ENCODE data around the gene AP1G2. TPM values are rescaled to one million over a fixed set of nuclear protein-coding genes. Genes with fewer than 3 reads are reported as not detected.
"Not testable (repeated sequence)": the region's sequence is repeated elsewhere in the genome, so short reads cannot be mapped to it uniquely, and the experiment has no call there.

The AP1G2 gene
- total RNA-seq, 1 donor from 2014 or later: 19.3 TPM

DNA sequence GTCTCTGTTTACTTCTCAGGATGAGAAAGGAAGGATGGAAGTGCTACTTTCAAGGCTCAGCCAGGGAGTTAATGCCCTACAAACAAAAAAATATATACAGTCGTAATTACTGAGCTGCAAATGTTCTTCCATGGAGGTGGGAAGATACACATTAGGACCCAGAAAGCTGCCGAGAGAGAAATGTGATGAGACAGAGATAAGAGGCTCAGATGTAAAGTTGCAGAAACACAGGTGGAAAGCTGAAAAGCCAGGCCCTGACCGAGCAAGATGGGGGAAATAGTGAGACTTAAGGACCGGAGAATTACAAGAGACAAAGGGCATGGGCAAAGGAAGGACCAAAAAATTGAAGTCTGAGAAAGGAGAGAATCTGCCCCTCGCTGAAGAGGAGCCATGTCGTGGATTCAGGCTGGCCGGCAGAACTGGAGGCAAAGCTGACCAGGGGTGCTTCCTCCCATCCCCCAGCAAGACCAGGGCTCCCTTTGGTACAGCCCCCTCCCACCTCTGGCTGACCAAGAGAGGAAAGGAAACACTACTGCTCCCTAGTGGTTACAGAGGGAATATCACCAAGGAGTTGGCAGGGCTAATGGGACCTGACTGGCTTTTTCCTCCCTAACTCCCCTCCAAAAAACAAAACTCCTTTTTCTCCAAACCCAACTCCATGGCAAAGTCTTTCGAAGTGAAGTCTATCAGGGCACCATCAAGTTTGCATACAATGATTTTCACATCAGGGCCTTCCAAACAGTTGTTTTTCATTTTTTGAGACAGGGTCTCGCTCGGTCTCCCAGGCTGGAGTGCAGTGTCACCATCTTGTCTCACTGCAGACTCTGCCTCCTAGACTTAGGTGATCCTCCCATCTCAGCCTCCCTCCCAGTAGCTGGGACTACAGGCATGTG lies 28.1 kb downstream of the AP1G2 start:
- no peak for DNase-seq (ENCODE audit: low spot score)

GRCh38 chr14:23538785-23539184 lies 28.8 kb downstream of the AP1G2 start:
- DNase-seq (ENCODE audit: low spot score) (no peak), ATAC-seq (no peak)

More for the DNA sequence above, 28.1 kb downstream of the AP1G2 start:
- peak; percentile 90 for ATAC-seq

DNA sequence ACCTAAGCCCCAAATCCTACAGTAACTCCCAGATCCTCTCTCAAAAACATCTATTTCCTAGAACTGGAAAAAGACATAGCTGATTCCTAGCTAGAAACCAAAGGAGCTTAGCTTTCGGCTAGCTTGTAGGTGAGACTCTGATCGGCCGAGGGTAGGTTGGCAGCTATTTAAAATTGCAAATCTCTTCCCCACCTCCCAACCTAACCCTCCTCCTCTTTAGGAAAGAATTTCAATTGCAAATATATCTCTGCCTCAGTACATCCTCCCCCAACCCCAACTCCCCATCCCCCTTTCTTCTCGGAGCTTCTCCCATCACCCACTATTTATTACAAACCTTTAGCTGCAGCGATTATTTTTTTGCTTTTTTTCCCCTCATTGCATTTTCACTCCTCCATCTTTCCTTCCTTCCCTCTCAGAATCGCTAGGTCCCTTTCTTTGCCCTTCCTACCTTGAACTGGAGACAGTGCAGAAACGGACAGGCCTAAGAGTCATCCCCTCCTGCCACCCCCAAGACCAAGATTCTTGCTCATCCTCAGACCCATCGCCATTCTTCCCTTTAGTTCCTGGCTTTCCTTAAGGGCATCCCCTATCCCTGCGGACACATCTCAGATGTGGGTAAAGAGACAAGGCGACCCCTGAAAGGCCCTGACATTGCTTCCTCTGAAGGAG lies 29.4 kb downstream of the AP1G2 start:
- no peak for ATAC-seq
- no peak for DNase-seq (ENCODE audit: low spot score)

DNA sequence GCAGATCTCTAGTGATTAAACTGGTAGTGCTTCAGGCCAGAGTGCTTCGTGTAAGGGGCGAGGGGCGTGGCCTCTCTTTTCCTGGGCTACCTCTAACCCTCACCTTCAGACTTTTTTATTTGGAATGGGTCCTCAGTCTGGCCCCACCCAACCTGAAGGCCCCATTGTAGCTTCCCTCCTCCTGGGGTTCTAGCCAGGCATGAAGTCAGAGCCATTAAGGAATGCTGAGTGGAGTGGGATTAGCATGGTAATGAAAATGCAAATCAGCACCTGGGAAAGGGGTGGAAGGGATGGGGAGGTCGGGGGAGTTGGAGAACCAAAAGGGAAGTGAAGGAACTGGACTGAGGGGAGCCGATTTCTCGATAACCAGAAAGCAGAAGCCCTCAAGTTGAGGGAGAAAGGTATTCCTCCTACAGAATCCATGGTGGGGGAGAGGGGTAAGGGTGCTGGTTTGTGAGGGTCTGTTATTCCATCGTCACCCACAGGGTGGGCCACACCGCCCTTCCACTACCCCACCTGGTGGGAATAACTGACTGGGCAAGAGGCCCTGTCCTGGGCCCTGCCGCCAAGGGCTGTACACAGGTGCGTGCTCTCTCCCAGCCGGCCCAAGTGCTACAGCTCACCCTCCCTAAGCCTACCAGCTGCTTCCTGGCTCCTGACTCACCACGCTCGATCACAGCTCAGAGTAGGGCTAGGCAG lies 30.1 kb downstream of the AP1G2 start:
- ATAC-seq: no peak
- no peak for DNase-seq (ENCODE audit: low spot score)

DNA sequence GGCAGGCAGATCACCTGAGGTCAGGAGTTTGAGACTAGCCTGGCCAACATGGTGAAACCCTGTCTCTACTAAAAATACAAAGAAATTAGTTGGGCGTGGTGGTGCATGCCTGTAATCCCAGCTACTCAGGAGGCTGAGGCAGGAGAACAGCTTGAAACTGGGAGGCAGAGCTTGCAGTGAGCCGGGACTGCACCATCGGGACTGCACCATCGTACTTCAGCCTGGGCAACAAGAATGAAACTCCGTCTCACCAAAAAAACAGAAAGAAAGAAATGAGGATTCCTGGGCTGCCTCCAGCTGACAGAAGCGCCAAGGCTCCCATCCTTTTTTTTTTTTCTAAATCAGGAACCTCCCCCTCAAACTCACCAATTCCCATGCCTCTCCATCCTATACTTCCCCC lies 30.7 kb downstream of the AP1G2 start:
- not testable (repeated sequence) for ATAC-seq; DNase-seq (ENCODE audit: low spot score)

DNA sequence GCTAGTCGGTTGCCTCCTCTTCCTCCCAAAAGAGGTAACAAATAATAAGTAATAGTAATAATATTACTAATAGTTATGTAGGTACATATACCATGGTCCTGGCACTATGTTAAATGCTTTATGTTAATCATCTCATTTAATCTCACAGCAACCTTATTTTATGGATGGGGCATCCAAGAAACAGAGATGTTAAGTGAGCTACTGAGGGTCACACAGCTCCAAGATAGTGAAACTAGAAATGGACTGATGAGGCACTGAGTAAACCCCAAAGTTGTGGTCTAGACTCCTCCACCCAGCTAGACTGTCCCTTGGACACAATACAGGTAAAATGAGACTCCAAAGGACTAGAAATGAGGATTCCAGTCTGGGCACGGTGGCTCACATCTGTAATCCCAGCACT lies 31.1 kb downstream of the AP1G2 start:
- DNase-seq (ENCODE audit: low spot score): no peak
- no peak for ATAC-seq

GRCh38 chr14:23535943-23536342 lies 31.6 kb downstream of the AP1G2 start:
- DNase-seq (ENCODE audit: low spot score) (no peak), ATAC-seq (no peak)

DNA sequence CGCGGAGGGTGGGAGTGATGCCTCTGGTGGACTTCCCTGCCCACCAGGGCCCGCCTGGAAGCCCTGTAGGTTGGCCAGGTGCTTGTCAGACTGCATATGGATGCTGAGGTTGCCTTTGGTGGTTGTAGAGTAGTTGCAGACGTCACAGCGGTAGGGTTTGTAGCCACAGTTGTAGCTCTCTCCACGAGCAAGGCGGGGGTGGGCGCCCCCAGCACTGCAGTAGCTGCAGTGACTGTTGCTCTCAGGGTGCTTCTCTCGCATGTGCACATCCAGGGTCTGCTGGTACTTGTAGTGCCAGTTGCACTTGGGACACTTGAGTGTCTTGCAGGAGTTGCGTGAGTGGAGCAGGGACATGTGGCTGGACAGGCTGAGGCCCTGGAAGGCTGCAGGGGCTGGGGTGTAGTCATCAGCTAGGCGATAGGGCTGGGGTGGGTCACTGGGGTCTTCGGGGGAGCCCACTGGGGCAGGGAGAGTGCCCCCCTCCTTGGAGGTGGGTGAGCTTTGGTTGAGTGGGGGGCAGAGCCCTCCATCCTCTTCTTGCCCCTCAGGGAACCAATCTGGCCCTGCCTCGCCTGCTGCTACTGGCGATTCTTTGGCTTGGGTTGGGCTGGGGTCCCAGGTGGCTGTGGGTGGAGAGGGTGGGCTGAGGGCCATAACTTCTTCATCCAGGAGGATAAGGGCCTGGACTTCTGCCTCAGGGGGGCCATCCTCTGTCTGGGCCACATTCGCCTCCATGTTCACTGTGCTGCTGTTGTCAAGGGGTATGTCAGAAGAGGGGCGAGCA lies 33.7 kb downstream of the AP1G2 start:
- DNase-seq (ENCODE audit: low spot score): no peak
- no peak for ATAC-seq

DNA sequence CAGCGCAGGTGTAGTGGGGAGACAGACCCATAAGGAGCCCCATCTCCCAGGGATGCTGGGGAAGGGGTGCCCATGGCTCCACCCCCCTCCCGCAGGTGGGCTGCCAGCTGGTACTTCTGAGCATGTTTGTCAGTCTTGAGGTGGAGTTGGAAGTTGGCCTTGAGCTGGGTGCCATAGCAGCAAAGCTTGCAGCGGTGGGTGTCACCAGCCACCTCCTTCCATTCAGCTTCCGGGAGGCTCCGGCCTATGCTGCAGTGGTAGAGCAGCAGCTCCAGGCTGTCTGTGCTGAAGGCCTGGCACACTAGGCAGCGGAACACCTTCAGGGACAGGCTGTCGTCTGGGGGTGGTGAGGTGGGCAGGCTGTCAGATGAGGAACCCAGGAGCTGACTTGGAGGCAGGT lies 34.9 kb downstream of the AP1G2 start:
- ATAC-seq (no peak), DNase-seq (ENCODE audit: low spot score) (no peak)

DNA sequence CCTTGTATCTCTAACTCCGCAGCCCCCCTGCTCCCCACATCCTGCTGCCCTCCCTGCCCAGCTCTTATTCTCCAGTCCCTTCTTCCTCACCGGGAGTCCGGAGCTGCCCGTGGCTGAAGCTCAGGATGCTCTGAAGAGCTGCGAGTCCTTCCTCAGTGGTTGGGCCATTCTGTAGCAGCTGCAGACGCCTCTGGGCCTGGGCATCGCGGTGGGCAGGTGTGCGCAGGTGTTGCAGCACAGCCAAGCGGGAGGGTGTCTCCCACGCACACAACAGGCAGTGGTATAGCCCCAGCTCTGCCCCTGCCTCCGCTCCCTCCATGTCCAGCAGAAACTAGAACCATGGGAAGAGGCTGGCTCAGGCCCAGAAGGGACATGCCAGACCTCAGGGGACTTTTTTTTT lies 36.2 kb downstream of the AP1G2 start:
- no peak for DNase-seq (ENCODE audit: low spot score)
- no peak for ATAC-seq

DNA sequence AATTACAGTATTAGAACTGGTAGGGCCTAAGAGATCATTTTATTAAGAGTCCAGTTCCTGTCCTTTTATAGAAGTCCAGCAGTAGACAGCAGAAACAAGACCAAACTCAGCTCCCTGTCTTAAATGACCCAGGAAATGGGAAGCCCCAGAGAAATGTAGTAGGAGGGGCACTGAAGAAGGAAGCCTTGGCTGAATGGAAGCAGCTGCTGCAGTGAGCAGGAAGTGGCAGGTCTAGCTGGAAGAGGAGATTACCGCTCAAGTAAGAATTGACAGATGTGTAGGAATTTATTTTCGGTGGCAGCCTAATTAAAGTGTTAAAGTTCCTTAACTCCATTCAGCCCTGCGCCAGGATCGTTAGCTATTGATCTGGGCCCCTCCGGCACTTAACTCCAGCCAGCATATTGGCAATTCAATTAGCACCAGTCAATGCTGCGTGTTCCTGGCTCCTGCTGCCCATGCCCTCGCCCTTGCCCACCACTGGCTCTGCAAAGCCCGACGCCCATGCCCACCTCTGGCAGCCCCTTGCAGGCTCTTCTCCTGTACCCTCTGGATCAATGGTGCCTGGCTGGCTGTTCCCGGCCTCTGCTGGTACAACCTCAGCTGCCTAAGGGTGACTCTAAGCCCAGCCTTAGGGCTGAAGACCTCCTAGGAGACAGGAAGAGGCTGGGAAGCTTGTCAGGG lies 37.1 kb downstream of the AP1G2 start:
- no peak for DNase-seq (ENCODE audit: low spot score)
- peak; percentile 23 for ATAC-seq

DNA sequence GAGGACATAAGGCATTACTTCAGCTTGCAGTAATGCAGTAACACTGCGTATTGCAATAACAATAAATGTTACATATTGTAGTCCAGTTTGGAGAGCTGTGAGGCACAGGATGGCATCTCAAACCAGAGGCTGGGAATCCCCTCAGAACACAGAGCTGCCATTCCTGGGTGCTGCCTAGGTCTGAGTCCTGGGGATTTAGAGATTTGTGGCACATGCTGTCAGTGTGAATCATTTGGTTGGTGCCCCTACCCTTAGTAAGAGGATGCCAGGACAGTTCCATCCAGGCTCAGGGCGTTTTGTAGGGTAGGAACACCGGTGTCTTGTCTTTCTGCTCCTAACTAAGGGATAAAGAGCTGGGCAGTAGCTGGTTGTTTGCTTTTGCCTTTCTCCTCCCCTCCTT lies 38.6 kb downstream of the AP1G2 start:
- ATAC-seq: no peak
- DNase-seq (ENCODE audit: low spot score): no peak

GRCh38 chr14:23528555-23528954 lies 39.0 kb downstream of the AP1G2 start:
- DNase-seq (ENCODE audit: low spot score) (no peak), ATAC-seq (no peak)

DNA sequence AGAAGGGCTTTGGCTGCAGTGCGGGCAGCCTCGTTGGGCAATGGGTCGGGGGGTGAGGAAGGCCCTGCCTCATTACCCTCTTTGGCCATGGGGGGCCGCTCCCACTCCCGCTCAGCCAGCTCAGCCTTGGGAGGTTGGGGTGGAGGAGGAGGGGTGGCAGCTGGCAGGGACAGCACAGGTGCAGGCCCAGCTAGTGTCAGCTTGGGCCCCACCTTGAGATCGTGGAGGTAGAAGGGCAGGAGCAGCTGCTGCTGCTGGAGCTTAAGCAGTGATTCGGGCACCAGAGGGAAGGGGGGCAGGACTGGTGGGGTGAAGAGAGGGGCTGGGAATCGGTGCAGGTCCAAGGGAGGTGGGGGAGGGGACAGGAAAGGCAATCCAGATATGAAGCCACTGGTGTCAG lies 42.0 kb downstream of the AP1G2 start:
- DNase-seq (ENCODE audit: low spot score): no peak

DNA sequence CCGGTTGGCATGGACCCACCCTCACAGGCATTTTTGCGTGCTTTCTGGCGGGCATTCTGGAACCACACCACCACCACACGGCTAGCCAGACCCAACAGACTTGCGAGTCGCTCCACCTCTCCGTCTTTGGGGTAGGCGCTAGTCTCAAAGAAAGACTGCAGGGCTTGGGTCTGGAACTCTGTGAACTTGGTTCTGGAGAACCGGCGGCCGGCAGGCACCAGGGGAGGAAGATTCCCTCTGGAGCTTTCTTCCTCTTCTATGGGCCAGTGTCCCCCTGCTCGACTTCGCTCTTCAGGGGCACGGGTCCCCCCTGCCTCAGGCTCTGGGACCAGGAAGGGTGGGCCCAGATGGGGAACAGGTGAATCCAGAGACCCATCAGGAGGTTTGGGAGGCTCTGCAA lies 42.6 kb downstream of the AP1G2 start:
- DNase-seq (ENCODE audit: low spot score) (no peak), ATAC-seq (no peak)

More for the DNA sequence above, 42.0 kb downstream of the AP1G2 start:
- no peak for ATAC-seq

- DNase-seq (ENCODE audit: low spot score): no peak
- no peak for ATAC-seq
These were observed 44.2 kb downstream of the AP1G2 start for GRCh38 chr14:23523229-23524016.

DNA sequence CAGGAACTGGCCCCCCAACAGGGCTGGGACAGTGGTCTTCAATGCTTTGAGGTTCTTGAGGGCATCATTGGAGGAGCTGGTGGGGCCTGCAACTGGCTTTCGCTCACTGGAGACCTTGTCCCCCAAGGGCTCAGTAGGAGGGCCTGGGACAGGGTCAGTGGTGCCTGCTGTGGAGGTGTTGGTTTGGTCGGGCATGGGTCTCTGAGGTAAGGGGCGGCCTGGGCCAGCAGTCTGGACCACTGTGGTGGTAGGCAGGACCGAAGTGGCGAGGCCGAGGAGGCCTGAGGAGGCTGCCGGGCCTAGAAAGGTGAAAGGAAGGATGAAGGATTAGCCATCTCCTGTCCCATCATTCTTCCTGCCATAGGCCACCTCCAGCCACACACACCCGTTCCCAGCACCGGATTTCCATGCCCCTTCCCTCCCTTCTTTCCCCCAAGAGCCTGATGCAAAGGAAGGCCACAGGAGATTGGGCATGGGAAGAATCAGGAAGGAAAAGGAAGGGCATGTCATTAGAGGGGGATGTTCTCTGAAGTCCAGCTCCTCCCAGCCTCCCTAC lies 44.9 kb downstream of the AP1G2 start:
- ATAC-seq (no peak), DNase-seq (ENCODE audit: low spot score) (no peak)

DNA sequence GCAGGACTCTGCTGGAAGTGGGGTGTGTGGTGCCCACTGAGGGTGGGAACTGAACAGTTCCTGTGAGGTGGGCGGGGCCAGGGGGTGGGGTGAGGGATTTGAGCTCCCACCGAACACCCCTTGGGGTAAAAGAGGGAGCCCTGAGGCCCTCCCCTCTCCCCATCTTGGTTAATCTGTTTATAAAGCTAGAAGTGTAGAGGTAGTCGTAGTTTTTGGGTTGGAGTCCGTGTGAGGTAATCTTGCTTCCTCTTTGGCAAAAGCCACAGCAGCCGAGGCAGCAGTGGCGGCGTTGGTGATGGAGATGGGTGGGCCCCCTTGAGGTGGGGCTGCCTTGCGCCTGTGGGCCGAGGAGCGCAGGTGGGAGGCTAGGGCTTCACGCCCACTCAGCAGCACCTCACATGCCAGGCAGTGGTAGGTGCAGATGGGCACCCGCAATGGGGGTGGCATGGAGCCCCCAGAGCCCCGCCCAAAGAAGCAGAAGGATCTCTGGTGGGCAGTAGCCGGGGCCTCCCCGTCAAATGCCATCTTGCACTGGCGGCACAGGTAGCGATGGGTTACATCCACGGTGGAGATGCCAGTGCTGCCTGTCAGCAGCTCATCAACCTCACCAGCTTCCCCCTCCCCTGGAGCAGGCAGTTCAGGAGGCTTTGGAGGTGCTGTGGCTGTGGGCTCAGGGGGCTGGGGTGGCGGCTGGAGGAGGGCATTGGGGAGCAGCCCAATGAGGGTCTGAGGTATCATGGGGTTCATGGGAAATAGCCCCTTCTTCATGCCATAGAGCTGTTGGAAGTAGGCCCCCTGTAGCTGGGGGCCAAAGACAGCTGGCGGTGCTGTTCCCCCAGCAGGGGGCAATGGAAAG lies 45.6 kb downstream of the AP1G2 start:
- ATAC-seq (no peak), DNase-seq (ENCODE audit: low spot score) (no peak)
